Loucy (cell line): ENCODE results near the gene TMBIM6.

Experiments
- H2AFZ ChIP-seq: fragments of 200-600 bp; sonication (generic); 2 replicates; pipeline ENCODE4 v1.6.0; 2016; ENCODE audit warnings: antibody characterized with exemption, mild to moderate bottlenecking, low read length, moderate library complexity
- H3F3A ChIP-seq: fragments of 200-600 bp; 2 replicates; pipeline ENCODE4 v1.6.0; 2016; ENCODE audit warnings: antibody characterized with exemption, low read depth, mild to moderate bottlenecking
- H3K27me3 ChIP-seq: fragments of 200-600 bp; sonication (generic); 2 replicates; pipeline ENCODE4 v1.6.1; 2014; ENCODE audit warnings: low read length, mild to moderate bottlenecking; ENCODE audit not compliant: insufficient read depth, poor library complexity, severe bottlenecking
- H3K36me3 ChIP-seq: fragments of 200-600 bp; sonication (generic); 2 replicates; pipeline ENCODE4 v1.6.1; 2016; ENCODE audit warnings: low read length; ENCODE audit not compliant: insufficient read depth
- H3K4me1 ChIP-seq: fragments of 200-600 bp; sonication (generic); 2 replicates; pipeline ENCODE4 v1.5.1; 2014; ENCODE audit warnings: low read length, mild to moderate bottlenecking; ENCODE audit not compliant: insufficient read depth, poor library complexity, severe bottlenecking
- H3K4me2 ChIP-seq: fragments of 200-600 bp; sonication (generic); 2 replicates; pipeline ENCODE4 v1.6.0; 2014; ENCODE audit warnings: antibody characterized with exemption, low read length, low read depth, mild to moderate bottlenecking; ENCODE audit not compliant: poor library complexity, severe bottlenecking
- H3K4me3 ChIP-seq: fragments of 200-600 bp; sonication (generic); 2 replicates; pipeline ENCODE4 v1.5.1; 2014; ENCODE audit warnings: low read length, mild to moderate bottlenecking, mixed read lengths; ENCODE audit not compliant: poor library complexity, severe bottlenecking
- H3K79me2 ChIP-seq: fragments of 200-600 bp; sonication (generic); 2 replicates; pipeline ENCODE4 v1.6.1; 2014; ENCODE audit warnings: low read length; ENCODE audit not compliant: insufficient read depth
- H3K9ac ChIP-seq: fragments of 200-600 bp; sonication (generic); 2 replicates; pipeline ENCODE4 v1.6.0; 2014; ENCODE audit warnings: mild to moderate bottlenecking, low read depth, low read length, moderate library complexity; ENCODE audit not compliant: poor library complexity, severe bottlenecking
- H3K9me2 ChIP-seq: fragments of 200-600 bp; sonication (generic); replicated peaks from 2 replicates; pipeline ENCODE4 v1.6.1; 2016; ENCODE audit warnings: low read depth, low read length, mixed read lengths
- H3K9me3 ChIP-seq: fragments of 200-600 bp; sonication (generic); 2 replicates; pipeline ENCODE4 v1.6.1; 2014; ENCODE audit warnings: mild to moderate bottlenecking, antibody characterized with exemption, low read length, low read depth; ENCODE audit not compliant: insufficient read depth
- H4K20me1 ChIP-seq: fragments of 200-600 bp; sonication (generic); 2 replicates; pipeline ENCODE4 v1.6.0; 2014; ENCODE audit warnings: antibody characterized with exemption, low read length, mild to moderate bottlenecking; ENCODE audit not compliant: insufficient read depth, poor library complexity, severe bottlenecking
- CTCF ChIP-seq: fragments of 200-600 bp; sonication (generic); conservative IDR thresholded peaks from 2 replicates; pipeline ENCODE4 v1.5.1; 2014; ENCODE audit warnings: mild to moderate bottlenecking, antibody characterized with exemption, low read length
- EZH2phosphoT487 ChIP-seq: fragments of 200-600 bp; IDR thresholded peaks from 2 replicates; pipeline ENCODE4 v1.6.1; 2018; ENCODE audit warnings: antibody characterized with exemption, mild to moderate bottlenecking, moderate library complexity, borderline replicate concordance

TMBIM6 gene

GRCh38 chr12:49813131-49813530, 71.8 kb downstream of the TMBIM6 start:
- Histone ChIP-seq H3K9me2 (no peaks in the 10 kb centered on the region), H3K9ac (no peak overlapping the region), H3K79me2 (peaks cover 18% of the 10 kb centered on the region), H3K4me2 (no peak overlapping the region), H3F3A (no peaks in the 10 kb centered on the region), H2AFZ (no peak overlapping the region), H3K4me3 (no peak overlapping the region), H3K36me3 (no peaks in the 10 kb centered on the region), H3K9me3 (no peaks in the 10 kb centered on the region), H4K20me1 (peaks cover under 1% of the 10 kb centered on the region), H3K4me1 (peaks cover 11% of the 10 kb centered on the region), H3K27me3 (no peaks in the 10 kb centered on the region)
- no peak for TF ChIP-seq EZH2phosphoT487
- TF ChIP-seq CTCF, result no peak
